A549 (cell line): ENCODE data around the gene BTG4. TPM values are rescaled to one million over a fixed set of nuclear protein-coding genes. Genes with fewer than 3 reads are reported as not detected.

Experiments
- ATAC-seq, 2 experiments: fragments of 200-7000 bp in 1 of 2; fragments of >200 bp in 1 of 2; cut with Nextera tagmentation in 1 of 2; cut with Tn5 transposase in 1 of 2; 3 replicates each; pipeline versions ENCODE4 v1.8.0 to v1.9.1; 2018 to 2020; ENCODE audit warnings: mild to moderate bottlenecking in 1 of 2, moderate library complexity in 1 of 2
- CTCF ChIA-PET: fragments of 300-600 bp; sonication (Branson Sonifier 250); formaldehyde crosslinking; extraction: SDS; loops from one replicate; lab custom pipeline; 2021; ENCODE audit warnings: antibody characterized with exemption, inconsistent platforms; lab: Yijun Ruan, JAX
- POLR2A ChIA-PET: fragments of 350-600 bp; formaldehyde crosslinking; extraction: SDS; loops from one replicate; lab custom pipeline; 2021; ENCODE audit warnings: antibody characterized with exemption, inconsistent platforms; lab: Yijun Ruan, JAX
- DNase-seq, 2 experiments: peaks; one replicate each; pipeline versions ENCODE4 v3.0.0 to v3.0.0-alpha.2; 2011 to 2016; ENCODE audit warnings: low read depth in 1 of 2, low spot score in 1 of 2
- FAIRE-seq: peaks from 2 replicates; lab custom pipeline; 2011; peaks lifted over from hg19 to GRCh38; lab: Jason Lieb, UNC
- H3K27ac ChIP-seq, 2 experiments: fragments of >200 bp; sonication (Bioruptor Twin); formaldehyde crosslinking; 3 replicates each; pipeline ENCODE4 v1.5.1; 2016 to 2017
- H3K4me1 ChIP-seq: fragments of >200 bp; sonication (Bioruptor Twin); formaldehyde crosslinking; 3 replicates; pipeline ENCODE4 v1.6.1; 2016
- H3K4me2 ChIP-seq: fragments of >200 bp; sonication (Bioruptor Twin); formaldehyde crosslinking; 3 replicates; pipeline ENCODE4 v1.6.1; 2016
- H3K4me3 ChIP-seq: fragments of >200 bp; sonication (Bioruptor Twin); formaldehyde crosslinking; 3 replicates; pipeline ENCODE4 v1.5.1; 2016
- H3K9me3 ChIP-seq: fragments of >200 bp; sonication (Bioruptor Twin); formaldehyde crosslinking; 3 replicates; pipeline ENCODE4 v1.6.1; 2016
- ATOH8 ChIP-seq: fragments of 250-450 bp; sonication (Bioruptor Pico); IDR thresholded peaks from 2 replicates; pipeline ENCODE4 v1.5.0; 2020; ENCODE audit warnings: low read depth, mild to moderate bottlenecking, moderate library complexity
- EHMT2 ChIP-seq: fragments of 200-600 bp; sonication (generic); IDR thresholded peaks from 2 replicates; pipeline ENCODE4 v1.6.1; 2016; ENCODE audit warnings: antibody characterized with exemption, low read depth, mild to moderate bottlenecking, moderate library complexity
- ELK1 ChIP-seq: fragments of 150-350 bp; IDR thresholded peaks from 2 replicates; pipeline ENCODE4 v1.6.1; 2014; ENCODE audit warnings: low read depth, mild to moderate bottlenecking, low read length
- FOSL2 ChIP-seq, 2 experiments: fragments of 450-650 bp in 1 of 2; fragments of >200 bp in 1 of 2; sonication (Bioruptor Twin) in 1 of 2; formaldehyde crosslinking; IDR thresholded peaks; 2 replicates each; pipeline versions ENCODE4 v1.5.0 to v1.6.1; 2016 to 2020; ENCODE audit warnings: mild to moderate bottlenecking in 1 of 2, moderate library complexity in 1 of 2
- GATA3 ChIP-seq: IDR thresholded peaks from 2 replicates; pipeline ENCODE4 v1.6.1; 2012; ENCODE audit warnings: borderline replicate concordance
- HDAC2 ChIP-seq: fragments of 200-600 bp; sonication (generic); IDR thresholded peaks from 2 replicates; pipeline ENCODE4 v1.6.1; 2016
- JUN ChIP-seq, 2 experiments: fragments of >200 bp; sonication (Bioruptor Twin); formaldehyde crosslinking; IDR thresholded peaks; 2 replicates in 1 of 2; 3 replicates in 1 of 2; pipeline ENCODE4 v1.6.1; 2016 to 2017
- KDM1A ChIP-seq: fragments of 200-600 bp; sonication (generic); IDR thresholded peaks from 2 replicates; pipeline ENCODE4 v1.6.1; 2016; ENCODE audit warnings: low read depth, mild to moderate bottlenecking
- MAX ChIP-seq: IDR thresholded peaks from 2 replicates; pipeline ENCODE4 v1.6.1; 2012
- NR3C1 ChIP-seq: fragments of >200 bp; sonication (Bioruptor Twin); formaldehyde crosslinking; IDR thresholded peaks from 3 replicates; pipeline ENCODE4 v1.6.1; 2017
- PBX3 ChIP-seq: IDR thresholded peaks from 2 replicates; pipeline ENCODE4 v1.6.1; 2012
- REST ChIP-seq: fragments of 200-600 bp; sonication (generic); IDR thresholded peaks from 2 replicates; pipeline ENCODE4 v1.6.1; 2016; ENCODE audit warnings: antibody characterized with exemption, mild to moderate bottlenecking, moderate library complexity
- RFX5 ChIP-seq: fragments of 450-650 bp; IDR thresholded peaks from 2 replicates; pipeline ENCODE4 v1.7.1; 2014; ENCODE audit warnings: antibody characterized with exemption, mild to moderate bottlenecking, moderate library complexity
- SREBF2 ChIP-seq: fragments of 450-650 bp; IDR thresholded peaks from 2 replicates; pipeline ENCODE4 v1.6.1; 2014; ENCODE audit warnings: mild to moderate bottlenecking, moderate library complexity
- TP53 ChIP-seq: fragments of 250-450 bp; sonication (Bioruptor Pico); IDR thresholded peaks from 2 replicates; pipeline ENCODE4 v1.5.0; 2021; ENCODE audit warnings: mild to moderate bottlenecking, moderate library complexity
- ZNF302 ChIP-seq: fragments of 250-450 bp; sonication (Bioruptor Pico); IDR thresholded peaks from 2 replicates; pipeline ENCODE4 v1.9.0; 2021; ENCODE audit warnings: inconsistent platforms, mild to moderate bottlenecking, moderate library complexity
- WGBS: methylation state at CpG from one replicate; pipeline ENCODE4 v1.1.6; 2017; ENCODE audit errors: missing lambda C conversion rate; 5-methylcytosine and 5-hydroxymethylcytosine counted together
- polyA plus RNA-seq, 4 experiments: library from polyadenylated mRNA; depleted of rRNA in 3 of 4; stranded (reverse); fragments of >200 nt; fragmentation: RNase III in 1 of 4; extraction: RNeasy Plus Mini Kit Qiagen cat#74134 plus additional on column Dnase treatment in 1 of 4; gene quantifications; 2 replicates in 3 of 4; 3 replicates in 1 of 4; pipeline ENCODE4 v1.2.3, GENCODE V29; 2011 to 2017

Gene BTG4
- polyA plus RNA-seq, 2 of the 4 experiments (the other 2 are of a cell fraction): 0.23 to 0.36 TPM

- no peak for FAIRE-seq
- no peak for ATAC-seq
- WGBS: 68% methylated on average over 5 of the region's 5 CpGs
Measured at GRCh38 chr11:111447931-111448330, 64.3 kb downstream of the BTG4 start.

GRCh38 chr11:111447112-111447471, 65.1 kb downstream of the BTG4 start:
- FAIRE-seq (no peak), ATAC-seq (no peak), DNase-seq (no peak)
- Histone ChIP-seq H3K27ac (no peak overlapping the region), H3K4me3 (no peak overlapping the region), H3K4me1 (no peaks in the 10 kb centered on the region), H3K9me3 (no peaks in the 10 kb centered on the region), H3K4me2 (no peak overlapping the region)
- 64% methylated on average over 4 of the region's 4 CpGs for WGBS
- ChIA-PET CTCF (interaction anchor here (0.6 to 4.0 kb wide), 21 partner anchors 8 to 989 kb away, joined by 3 to 52 read pairs (median 5); no protein-coding TSS in a partner anchor), POLR2A (interaction anchor here (1.0 kb wide), 1 partner anchor 11 kb away, joined by 3 read pairs; no protein-coding TSS in a partner anchor)
- no peak for TF ChIP-seq REST
- no peak for TF ChIP-seq ZNF302 (CRISPR knock-in tag)
- TF ChIP-seq RFX5: no peak
- TF ChIP-seq ELK1: no peak
- TF ChIP-seq ATOH8 (CRISPR knock-in tag): no peak
- TF ChIP-seq KDM1A: no peak
- TF ChIP-seq GATA3: no peak
- no peak for TF ChIP-seq MAX
- TF ChIP-seq HDAC2: no peak
- no peak for TF ChIP-seq JUN (IDR thresholded peaks at IDR 0.05)
- no peak for TF ChIP-seq EHMT2

More at GRCh38 chr11:111447931-111448330, 64.3 kb downstream of the BTG4 start:
- no peak overlapping the region for H3K4me2 ChIP-seq
- ChIA-PET POLR2A (interaction anchor here (1.0 kb wide), 1 partner anchor 10 kb away, joined by 3 read pairs; no protein-coding TSS in a partner anchor), CTCF (interaction anchor here (2.5 to 4.0 kb wide), 3 partner anchors 11 to 164 kb away, joined by 12 to 52 read pairs (median 31); no protein-coding TSS in a partner anchor)
- TF ChIP-seq REST (no peak), PBX3 (no peak), FOSL2 (IDR thresholded peaks at IDR 0.05) (no peak), FOSL2 (CRISPR knock-in tag; IDR thresholded peaks at IDR 0.05) (no peak), NR3C1 (no peak), SREBF2 (no peak), TP53 (no peak)
- H3K4me1 ChIP-seq: no peaks in the 10 kb centered on the region
- no peak overlapping the region for H3K4me3 ChIP-seq
- H3K27ac ChIP-seq: no peak overlapping the region
- no peaks in the 10 kb centered on the region for H3K9me3 ChIP-seq
- no peak for DNase-seq
